Esophagus (tissue), 2 donors: Measurements from ENCODE around the gene FSTL1. TPM values are rescaled to one million over a fixed set of nuclear protein-coding genes. Genes with fewer than 3 reads are reported as not detected.

ENCODE experiments used
- H3K27ac ChIP-seq, 2 donors: one replicate each; pipeline ENCODE4 v1.5.1; 2013; ENCODE audit warnings: low read depth in 2 of 2, mild to moderate bottlenecking in 2 of 2, inconsistent platforms in 1 of 2, low read length in 1 of 2, moderate library complexity in 1 of 2
- H3K27me3 ChIP-seq, 2 donors: one replicate each; pipeline ENCODE4 v1.6.1; 2013; ENCODE audit warnings: low read length in 2 of 2, control low read depth in 1 of 2, mild to moderate bottlenecking in 1 of 2; ENCODE audit not compliant: insufficient read depth in 2 of 2, control insufficient read depth in 1 of 2
- H3K36me3 ChIP-seq, 2 donors: one replicate each; pipeline ENCODE4 v1.6.1; 2013; ENCODE audit warnings: low read length in 1 of 2; ENCODE audit not compliant: control insufficient read depth in 2 of 2, insufficient read depth in 2 of 2
- H3K4me1 ChIP-seq, 2 donors: one replicate each; pipeline ENCODE4 v1.6.1; 2013; ENCODE audit warnings: low read length in 1 of 2; ENCODE audit not compliant: control insufficient read depth in 2 of 2, insufficient read depth in 2 of 2
- H3K4me3 ChIP-seq, 2 donors: one replicate each; pipeline ENCODE4 v1.5.1; 2013; ENCODE audit warnings: low read length in 2 of 2, mild to moderate bottlenecking in 2 of 2, low read depth in 1 of 2, moderate library complexity in 1 of 2
- H3K9me3 ChIP-seq, 2 donors: one replicate each; pipeline ENCODE4 v1.6.1; 2013; ENCODE audit warnings: mild to moderate bottlenecking in 2 of 2, low read depth in 1 of 2, low read length in 1 of 2, moderate library complexity in 1 of 2; ENCODE audit not compliant: control insufficient read depth in 2 of 2, insufficient read depth in 1 of 2
- WGBS, 2 donors: extraction: QIAGEN DNeasy Blood & Tissue Kit; methylation state at CpG; one replicate each; pipeline ENCODE4 v1.1.7; 2013; 5-methylcytosine and 5-hydroxymethylcytosine counted together
- polyA plus RNA-seq, 2 donors: library from polyadenylated mRNA; stranded (reverse); fragments of 200-250 nt; gene quantifications; one replicate each; pipeline ENCODE4 v1.2.3, GENCODE V29; 2013
- donor health status: healthy with polysubstance abuse.
- donor health status: Bipolar disorder and iron deficiency.

The FSTL1 gene
- polyA plus RNA-seq, 2 donors, result 5.4 to 10.7 TPM

DNA sequence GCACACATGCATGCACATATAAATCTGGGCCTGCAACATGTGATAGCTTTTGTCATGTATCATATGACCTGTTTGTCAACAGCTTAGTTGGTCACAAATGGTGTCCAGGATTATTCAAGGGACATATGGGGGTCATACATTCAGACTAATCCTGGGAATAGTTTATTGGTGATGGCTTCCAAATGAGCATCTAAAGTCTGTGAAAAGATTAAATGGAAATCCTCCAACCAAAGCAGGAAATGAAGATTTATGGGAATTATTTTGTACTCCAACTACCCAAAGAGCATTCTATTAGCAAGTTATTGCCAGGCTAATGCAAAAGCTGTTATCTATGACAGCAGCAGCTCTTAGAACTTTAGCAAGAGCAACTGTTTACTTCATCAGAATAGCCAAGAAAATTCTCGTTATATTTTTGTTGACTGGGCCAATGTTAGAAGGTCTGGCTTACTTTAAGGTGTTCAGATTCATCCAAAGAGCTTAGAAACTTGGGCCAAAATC, 7.1 kb downstream of the FSTL1 start:
- no peaks in the 10 kb centered on the region for H3K9me3 ChIP-seq
- no peaks in the 10 kb centered on the region for H3K36me3 ChIP-seq
- H3K4me3 ChIP-seq, result no peak overlapping the region
- H3K27ac ChIP-seq, result no peak overlapping the region
- H3K4me1 ChIP-seq, result peaks cover 0 to 3% of the 10 kb centered on the region in 2 donors
- 64 to 67% methylated on average over 1 of the region's 1 CpG for WGBS, 2 donors
- no peaks in the 10 kb centered on the region for H3K27me3 ChIP-seq

DNA sequence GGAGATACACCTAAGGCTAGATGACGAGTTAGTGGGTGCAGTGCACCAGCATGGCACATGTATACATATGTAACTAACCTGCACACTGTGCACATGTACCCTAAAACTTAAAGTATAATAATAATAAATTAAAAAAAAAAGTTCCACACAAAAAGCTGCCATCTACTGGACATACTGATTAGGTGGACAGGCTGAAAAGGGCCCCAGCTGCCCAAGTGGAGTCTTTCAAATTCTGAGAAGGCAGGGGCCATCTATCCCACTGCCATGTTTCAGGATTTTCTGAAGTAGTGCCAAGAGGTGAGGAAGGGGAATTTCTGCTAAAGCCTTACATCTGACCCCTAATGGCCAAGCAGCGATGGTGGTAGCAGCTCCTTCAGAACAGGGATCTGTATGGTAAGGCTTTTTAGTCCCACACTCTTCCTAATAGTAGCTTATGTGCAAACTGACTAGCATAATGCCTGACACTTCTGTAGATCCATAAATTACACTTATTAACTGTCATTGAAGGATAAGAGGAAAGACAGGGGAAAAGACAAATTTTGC, 7.7 kb downstream of the FSTL1 start:
- Histone ChIP-seq H3K9me3 (no peaks in the 10 kb centered on the region), H3K4me1 (peaks cover 1 to 3% of the 10 kb centered on the region in 2 donors), H3K4me3 (no peak overlapping the region), H3K27ac (no peak overlapping the region), H3K36me3 (no peaks in the 10 kb centered on the region), H3K27me3 (no peaks in the 10 kb centered on the region)
- WGBS, 2 donors, result 62 to 71% methylated on average over 1 of the region's 2 CpGs

DNA sequence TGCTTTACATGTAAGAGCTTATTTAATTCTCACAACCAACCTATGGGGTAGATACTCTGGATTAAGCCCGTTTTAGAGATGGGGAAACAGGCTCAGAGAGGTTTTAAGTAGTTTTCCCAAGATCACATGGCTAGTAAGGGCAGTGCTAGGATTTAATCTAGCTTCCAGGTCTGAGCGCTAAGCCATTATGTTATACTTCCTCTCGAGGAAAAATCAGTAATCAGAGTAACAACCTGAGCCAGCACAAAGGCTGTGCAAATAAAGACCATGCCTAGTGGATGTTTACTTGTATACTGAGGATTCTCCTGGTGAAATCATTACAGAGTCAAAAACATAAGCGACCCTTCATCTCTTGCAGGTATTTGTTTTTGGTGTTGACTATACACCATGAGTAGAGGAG, 9.0 kb downstream of the FSTL1 start:
- Histone ChIP-seq H3K9me3 (no peaks in the 10 kb centered on the region), H3K4me3 (no peak overlapping the region), H3K36me3 (no peaks in the 10 kb centered on the region), H3K4me1 (peaks cover 2 to 3% of the 10 kb centered on the region in 2 donors), H3K27me3 (no peaks in the 10 kb centered on the region), H3K27ac (no peak overlapping the region)
- 70% methylated on average over 4 of the region's 4 CpGs for WGBS, 2 donors

DNA sequence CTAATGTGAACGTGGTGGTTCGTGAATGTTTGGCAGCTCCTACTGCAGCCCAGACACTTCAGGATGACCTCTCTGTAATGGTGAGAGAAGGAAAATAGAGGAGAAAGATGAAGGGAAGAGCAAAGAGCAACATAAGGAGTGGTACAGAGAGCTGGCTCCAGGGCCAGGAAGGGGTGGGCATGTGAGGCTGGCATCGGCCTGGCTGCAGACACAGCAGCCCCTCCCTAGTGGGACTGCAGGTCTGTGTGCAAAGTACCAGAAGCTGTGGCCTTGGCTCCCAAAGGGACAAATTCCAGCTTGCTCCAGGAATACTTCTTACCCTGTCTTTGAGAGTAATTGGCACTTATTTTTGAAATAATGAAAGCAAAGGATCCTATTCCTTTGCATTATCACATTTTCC, 10.0 kb downstream of the FSTL1 start:
- WGBS, 2 donors, result 57 to 69% methylated on average over 3 of the region's 3 CpGs
- peak overlapping the region in 1 of 2 donors; percentile 16 for H3K27ac ChIP-seq

DNA sequence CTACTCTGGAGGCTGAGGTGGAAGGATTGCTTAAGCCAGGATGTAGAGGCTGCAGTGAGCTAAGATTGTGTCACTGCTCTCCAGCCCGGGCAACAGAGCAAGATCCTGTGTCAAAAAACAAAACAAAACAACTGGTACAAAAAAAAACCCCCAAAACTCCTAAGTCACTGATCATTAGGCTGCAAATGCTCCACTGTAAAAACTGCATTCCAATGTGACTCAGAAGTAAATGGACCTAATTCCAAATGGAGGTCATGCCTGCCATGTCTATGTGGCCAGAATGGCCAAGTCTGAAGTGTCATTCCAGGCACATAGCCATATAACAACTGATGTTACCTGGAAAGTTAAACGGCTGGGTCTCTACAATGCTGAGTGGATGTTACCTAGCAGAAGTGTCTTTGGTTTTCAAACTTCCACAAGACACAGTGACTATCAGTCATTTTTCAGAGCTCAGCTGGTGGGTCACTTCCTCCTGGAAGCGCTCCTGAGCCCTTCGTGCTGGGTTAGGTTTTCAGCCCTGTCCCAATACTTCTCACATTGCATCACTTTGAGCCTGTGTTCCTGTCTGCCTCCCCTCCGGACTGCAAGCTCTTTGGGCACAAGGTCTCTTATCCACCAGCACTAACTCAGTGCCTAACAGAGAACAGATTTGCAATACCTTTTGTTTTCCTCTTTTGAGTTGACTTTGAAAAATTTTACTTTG, 10.6 kb downstream of the FSTL1 start:
- 81 to 82% methylated on average over 5 of the region's 5 CpGs for WGBS, 2 donors
- Histone ChIP-seq H3K27me3 (no peaks in the 10 kb centered on the region), H3K4me1 (peaks cover 3 to 4% of the 10 kb centered on the region in 2 donors), H3K36me3 (no peaks in the 10 kb centered on the region), H3K4me3 (no peak overlapping the region), H3K9me3 (no peaks in the 10 kb centered on the region), H3K27ac (peak overlapping the region in 1 of 2 donors; percentile 3)

More for the DNA sequence above, 10.0 kb downstream of the FSTL1 start:
- Histone ChIP-seq H3K9me3 (no peaks in the 10 kb centered on the region), H3K4me1 (peaks cover 3 to 4% of the 10 kb centered on the region in 2 donors), H3K4me3 (no peak overlapping the region), H3K27me3 (no peaks in the 10 kb centered on the region), H3K36me3 (no peaks in the 10 kb centered on the region)

DNA sequence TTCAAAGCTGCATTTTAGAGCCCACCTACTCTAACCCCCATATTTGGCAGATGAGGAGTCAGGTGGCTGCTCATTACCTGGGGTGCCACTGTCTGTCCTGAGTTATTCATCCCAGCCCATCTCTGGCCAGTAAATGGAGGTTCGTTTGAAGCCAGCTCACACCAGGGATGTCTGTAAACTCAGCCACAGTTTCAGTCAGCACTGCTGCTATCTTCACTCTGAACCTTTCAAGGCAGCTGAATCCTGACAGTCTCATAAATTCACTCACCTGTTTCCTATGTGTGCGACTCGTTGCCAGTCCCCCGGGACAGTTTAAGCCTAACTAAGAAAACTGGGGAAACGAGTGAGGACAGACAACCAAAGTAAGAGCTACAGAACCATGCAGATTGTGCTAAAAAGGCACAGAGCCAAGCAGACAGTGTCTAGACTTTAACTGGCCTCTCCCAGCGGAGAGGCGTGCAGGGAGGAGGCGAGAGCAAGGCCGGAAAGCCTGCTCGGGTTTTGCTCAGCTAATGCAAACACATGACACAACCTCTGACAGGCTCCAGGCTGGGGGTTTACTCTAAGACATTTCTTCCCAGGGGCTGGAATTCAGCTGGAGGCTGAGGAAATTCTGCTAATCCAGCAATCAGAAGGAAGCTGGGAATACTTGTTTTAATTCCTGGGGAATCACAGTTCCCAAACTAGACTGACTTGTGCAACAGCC, 12.0 kb downstream of the FSTL1 start:
- H3K4me3 ChIP-seq, result no peak overlapping the region
- H3K9me3 ChIP-seq, result no peaks in the 10 kb centered on the region
- H3K27me3 ChIP-seq, result no peaks in the 10 kb centered on the region
- peak overlapping the region; percentile 33 to 75 for H3K27ac ChIP-seq
- peaks cover 3 to 6% of the 10 kb centered on the region in 2 donors for H3K4me1 ChIP-seq
- H3K36me3 ChIP-seq, result no peaks in the 10 kb centered on the region
- 46 to 62% methylated on average over 10 of the region's 10 CpGs for WGBS, 2 donors

DNA sequence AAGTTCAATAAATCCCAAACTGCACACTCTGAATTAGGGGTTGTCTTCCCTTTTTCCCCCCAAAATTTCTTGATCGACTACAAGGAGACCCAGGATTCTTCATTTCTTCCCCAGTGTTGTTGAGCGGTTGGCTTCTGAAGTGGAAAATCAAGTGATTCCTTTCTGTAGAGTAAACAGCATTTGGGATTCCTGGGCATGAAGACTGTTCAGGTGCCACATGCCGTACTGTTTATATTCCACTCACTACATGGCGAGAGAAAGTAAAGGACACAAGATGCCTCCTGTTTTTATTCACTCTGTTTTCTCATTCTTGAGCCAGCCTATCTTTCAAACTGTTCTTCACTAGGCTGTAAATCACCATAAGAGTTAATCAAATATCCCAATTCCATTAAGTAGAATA, 12.6 kb downstream of the FSTL1 start:
- H3K4me1 ChIP-seq, result peaks cover 3 to 6% of the 10 kb centered on the region in 2 donors
- WGBS, 2 donors, result 86 to 89% methylated on average over 4 of the region's 4 CpGs
- H3K27ac ChIP-seq, result no peak overlapping the region

DNA sequence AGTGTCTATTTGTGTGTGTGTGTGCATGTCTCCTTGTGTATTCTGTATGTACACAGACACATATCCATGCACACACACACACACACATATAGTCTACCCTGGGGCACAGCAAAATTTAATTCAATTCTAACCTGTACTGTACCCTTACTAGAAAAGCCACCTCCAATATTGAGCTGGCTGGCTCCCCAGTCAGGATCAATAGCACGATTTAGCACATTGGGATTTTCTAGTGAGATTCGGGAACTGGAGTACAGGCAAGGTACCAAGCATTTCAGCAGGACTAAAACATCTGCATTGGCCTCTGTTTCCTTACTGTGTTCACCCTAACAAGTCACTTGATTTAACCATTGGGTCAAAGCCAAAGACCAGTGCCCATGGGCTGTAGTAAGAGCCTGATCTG, 13.2 kb downstream of the FSTL1 start:
- H3K27me3 ChIP-seq, result no peaks in the 10 kb centered on the region
- H3K9me3 ChIP-seq, result no peaks in the 10 kb centered on the region
- H3K27ac ChIP-seq, result peak overlapping the region in 1 of 2 donors; percentile 15
- no peak overlapping the region for H3K4me3 ChIP-seq
- H3K36me3 ChIP-seq, result no peaks in the 10 kb centered on the region
- peaks cover 3 to 6% of the 10 kb centered on the region in 2 donors for H3K4me1 ChIP-seq
- WGBS, 2 donors, result 75 to 83% methylated on average over 2 of the region's 2 CpGs

More for the DNA sequence above, 12.6 kb downstream of the FSTL1 start:
- H3K9me3 ChIP-seq, result no peaks in the 10 kb centered on the region
- H3K36me3 ChIP-seq, result no peaks in the 10 kb centered on the region
- no peaks in the 10 kb centered on the region for H3K27me3 ChIP-seq
- no peak overlapping the region for H3K4me3 ChIP-seq

DNA sequence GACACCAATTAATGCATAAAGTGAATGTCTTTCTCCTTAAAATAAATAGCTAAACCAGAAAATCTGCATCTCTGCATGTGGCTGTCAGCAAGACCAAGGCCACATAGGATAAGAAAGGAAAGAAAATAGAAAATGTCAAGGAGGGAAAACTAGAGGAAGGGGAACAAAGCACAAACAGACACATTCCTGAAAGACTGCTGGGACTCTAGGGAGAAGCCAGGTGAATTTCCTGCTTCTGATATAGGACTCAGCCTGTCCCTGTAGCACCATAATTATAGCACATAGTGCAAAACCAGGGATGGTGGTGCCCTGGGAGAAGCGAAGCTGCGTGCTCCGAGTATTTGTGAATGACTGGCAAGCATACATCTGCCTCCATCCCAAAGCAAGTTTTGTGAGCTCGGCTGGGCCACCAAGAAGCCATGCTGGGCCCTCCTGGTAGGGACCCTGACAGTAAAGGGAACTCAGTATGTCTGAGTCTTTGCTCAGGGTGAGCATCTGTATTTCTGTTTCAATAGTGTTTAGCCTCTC, 14.2 kb downstream of the FSTL1 start:
- 93% methylated on average over 4 of the region's 4 CpGs for WGBS, 2 donors
- H3K9me3 ChIP-seq, result no peaks in the 10 kb centered on the region
- H3K36me3 ChIP-seq, result no peaks in the 10 kb centered on the region
- no peaks in the 10 kb centered on the region for H3K27me3 ChIP-seq
- peaks cover 3 to 6% of the 10 kb centered on the region in 2 donors for H3K4me1 ChIP-seq
- no peak overlapping the region for H3K27ac ChIP-seq
- no peak overlapping the region for H3K4me3 ChIP-seq
